ENCODE measurements around the gene SYNE3. TPM values are rescaled to one million over a fixed set of nuclear protein-coding genes. Genes with fewer than 3 reads are reported as not detected.

SYNE3 gene
- total RNA-seq, 1 experiment from 2014 or later: 1.9 TPM

DNA sequence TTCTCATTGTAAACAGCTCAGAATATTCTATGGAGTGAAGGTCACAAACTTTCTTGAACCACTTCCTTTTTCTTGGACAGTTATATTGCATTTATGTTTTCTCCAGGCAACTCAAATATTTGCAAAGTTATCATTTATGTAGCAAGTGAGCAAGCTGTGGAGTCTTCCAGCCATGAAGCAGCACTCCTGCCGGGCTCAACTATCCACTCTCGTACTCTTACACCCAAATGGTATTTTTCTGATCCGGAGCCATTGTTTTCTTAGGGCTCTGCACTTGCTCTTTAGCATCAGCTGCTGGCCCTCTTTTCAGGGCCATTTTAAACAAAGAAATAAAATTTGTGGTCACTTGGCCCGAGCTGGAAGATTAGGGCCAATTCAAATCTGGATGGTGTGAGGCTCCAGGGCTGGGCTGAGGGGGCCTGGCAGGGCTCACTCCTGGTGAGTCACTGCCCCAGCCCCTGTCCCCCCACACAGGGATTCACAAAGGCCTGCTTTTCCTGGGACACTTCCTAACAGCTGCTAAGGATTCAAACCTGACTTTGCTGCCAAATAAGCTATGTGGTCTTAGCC lies 19.7 kb downstream of the SYNE3 start:
- intact Hi-C loops (cut with micrococcal nuclease; ENCODE audit: unreplicated experiment): no loop called here
- H3K4me2 ChIP-seq: no peak overlapping the region
- H3K36me3 ChIP-seq (ENCODE audit: low read depth): no peaks in the 10 kb centered on the region
- BruUV-seq (replicated peaks): no TSS peak
- no peak overlapping the region for H2AFZ ChIP-seq
- no peaks in the 10 kb centered on the region for H3K9me3 ChIP-seq (ENCODE audit: insufficient read depth, low read depth)
- TF ChIP-seq, protein P1, sequence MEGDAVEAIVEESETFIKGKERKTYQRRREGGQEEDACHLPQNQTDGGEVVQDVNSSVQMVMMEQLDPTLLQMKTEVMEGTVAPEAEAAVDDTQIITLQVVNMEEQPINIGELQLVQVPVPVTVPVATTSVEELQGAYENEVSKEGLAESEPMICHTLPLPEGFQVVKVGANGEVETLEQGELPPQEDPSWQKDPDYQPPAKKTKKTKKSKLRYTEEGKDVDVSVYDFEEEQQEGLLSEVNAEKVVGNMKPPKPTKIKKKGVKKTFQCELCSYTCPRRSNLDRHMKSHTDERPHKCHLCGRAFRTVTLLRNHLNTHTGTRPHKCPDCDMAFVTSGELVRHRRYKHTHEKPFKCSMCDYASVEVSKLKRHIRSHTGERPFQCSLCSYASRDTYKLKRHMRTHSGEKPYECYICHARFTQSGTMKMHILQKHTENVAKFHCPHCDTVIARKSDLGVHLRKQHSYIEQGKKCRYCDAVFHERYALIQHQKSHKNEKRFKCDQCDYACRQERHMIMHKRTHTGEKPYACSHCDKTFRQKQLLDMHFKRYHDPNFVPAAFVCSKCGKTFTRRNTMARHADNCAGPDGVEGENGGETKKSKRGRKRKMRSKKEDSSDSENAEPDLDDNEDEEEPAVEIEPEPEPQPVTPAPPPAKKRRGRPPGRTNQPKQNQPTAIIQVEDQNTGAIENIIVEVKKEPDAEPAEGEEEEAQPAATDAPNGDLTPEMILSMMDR (conservative IDR thresholded peaks at IDR 0.05): no peak
- no peak for TF ChIP-seq EZH2 (IDR thresholded peaks at IDR 0.05; ENCODE audit: low read depth)
- H3K9me2 ChIP-seq (ENCODE audit: insufficient read depth): no peaks in the 10 kb centered on the region
- no peak overlapping the region for H3K27ac ChIP-seq
- ChIA-PET POLR2A (ENCODE audit: unreplicated experiment) (no interaction called here), CTCF (no interaction called here)
- H3K4me3 ChIP-seq: no peak overlapping the region
- no peaks in the 10 kb centered on the region for H3K79me2 ChIP-seq (ENCODE audit: low read depth)
- no peaks in the 10 kb centered on the region for H3F3A ChIP-seq (ENCODE audit: insufficient read depth, low read depth)
- no peaks in the 10 kb centered on the region for H4K20me1 ChIP-seq (ENCODE audit: insufficient read depth)
- H3K4me1 ChIP-seq (replicated peaks; ENCODE audit: insufficient read depth): 0 out of 2 replicates have a peak, but pooled peaks cover 4% of the 10 kb centered on the region
- no peaks in the 10 kb centered on the region for H3K27me3 ChIP-seq (ENCODE audit: insufficient read depth, low read depth)
- no peak for DNase-seq

DNA sequence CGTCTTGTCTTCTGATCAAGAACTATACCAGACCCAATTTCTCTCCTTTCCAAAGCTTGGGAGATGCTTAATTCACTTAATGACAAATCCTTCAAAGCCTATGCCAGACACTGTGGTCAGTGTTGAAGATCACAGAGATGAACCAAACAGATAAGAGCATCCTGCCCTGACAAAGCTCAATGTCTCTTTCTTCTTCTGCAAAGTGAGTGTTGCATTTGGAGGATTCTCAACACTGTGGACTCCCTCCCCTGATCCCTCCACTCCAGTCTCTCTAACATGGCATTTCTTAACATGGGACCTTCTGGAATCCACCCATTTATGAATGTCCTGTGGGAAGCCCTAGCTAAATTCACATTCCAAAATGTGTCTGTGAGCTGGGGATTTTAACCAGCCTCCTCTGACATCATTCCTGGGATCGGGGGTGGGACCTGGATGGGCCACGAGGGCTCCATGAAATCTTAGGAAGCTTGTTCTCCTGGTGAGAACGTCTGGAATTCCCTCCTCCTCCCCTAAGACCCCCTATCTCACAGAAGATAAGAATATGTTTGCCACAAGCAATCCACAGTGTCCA lies 20.3 kb downstream of the SYNE3 start:
- Histone ChIP-seq H3K9me2 (ENCODE audit: insufficient read depth) (no peaks in the 10 kb centered on the region), H3K36me3 (ENCODE audit: low read depth) (no peaks in the 10 kb centered on the region), H3K79me2 (ENCODE audit: low read depth) (no peaks in the 10 kb centered on the region), H3K4me1 (replicated peaks; ENCODE audit: insufficient read depth) (0 out of 2 replicates have a peak, but pooled peaks cover 4% of the 10 kb centered on the region), H2AFZ (no peak overlapping the region), H3K9me3 (ENCODE audit: insufficient read depth, low read depth) (no peaks in the 10 kb centered on the region), H3F3A (ENCODE audit: insufficient read depth, low read depth) (no peaks in the 10 kb centered on the region), H3K27ac (no peak overlapping the region), H3K27me3 (ENCODE audit: insufficient read depth, low read depth) (no peaks in the 10 kb centered on the region), H3K4me3 (no peak overlapping the region), H3K4me2 (no peak overlapping the region), H4K20me1 (ENCODE audit: insufficient read depth) (no peaks in the 10 kb centered on the region)
- POLR2A ChIA-PET (ENCODE audit: unreplicated experiment): no interaction called here
- TF ChIP-seq, protein P1 (conservative IDR thresholded peaks at IDR 0.05): no peak
- no peak for TF ChIP-seq EZH2 (IDR thresholded peaks at IDR 0.05; ENCODE audit: low read depth)
- CTCF ChIA-PET: no interaction called here
- intact Hi-C loops (cut with micrococcal nuclease; ENCODE audit: unreplicated experiment): no loop called here
- no peak for DNase-seq
- no TSS peak for BruUV-seq (replicated peaks)

DNA sequence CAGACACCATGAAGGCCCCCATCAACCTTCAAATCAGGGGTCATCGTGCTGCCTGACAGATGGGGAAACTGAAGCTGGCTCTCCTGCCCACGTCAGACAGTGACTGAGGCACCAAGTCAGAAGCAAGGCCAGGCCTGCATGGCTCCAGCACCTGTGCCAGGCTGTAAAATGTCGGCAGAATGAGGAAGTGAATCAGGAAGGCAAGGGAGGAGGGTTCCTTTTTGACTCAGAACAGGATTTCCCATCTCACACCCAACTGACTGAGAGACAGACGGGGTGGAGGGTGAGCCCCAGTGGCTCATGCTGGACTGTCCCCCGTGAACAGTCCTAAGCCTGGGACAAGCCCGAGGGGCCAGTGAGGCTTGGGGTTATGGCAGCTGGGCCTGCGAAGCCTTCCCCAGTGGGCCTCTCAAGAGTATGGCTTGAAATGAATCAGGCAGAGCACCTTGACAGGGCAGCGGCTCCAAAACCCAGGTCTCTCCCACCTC lies 20.9 kb downstream of the SYNE3 start:
- Histone ChIP-seq H3K4me3 (no peak overlapping the region), H3K36me3 (ENCODE audit: low read depth) (no peaks in the 10 kb centered on the region), H2AFZ (no peak overlapping the region), H3K27ac (no peak overlapping the region), H3K27me3 (ENCODE audit: insufficient read depth, low read depth) (no peaks in the 10 kb centered on the region), H3K4me1 (replicated peaks; ENCODE audit: insufficient read depth) (0 out of 2 replicates have a peak, but pooled peaks cover 4% of the 10 kb centered on the region), H3K79me2 (ENCODE audit: low read depth) (no peaks in the 10 kb centered on the region), H3K9me3 (ENCODE audit: insufficient read depth, low read depth) (no peaks in the 10 kb centered on the region), H4K20me1 (ENCODE audit: insufficient read depth) (no peaks in the 10 kb centered on the region), H3K4me2 (no peak overlapping the region), H3F3A (ENCODE audit: insufficient read depth, low read depth) (no peaks in the 10 kb centered on the region), H3K9me2 (ENCODE audit: insufficient read depth) (no peaks in the 10 kb centered on the region)
- CTCF ChIA-PET: no interaction called here
- POLR2A ChIA-PET (ENCODE audit: unreplicated experiment): no interaction called here
- no peak for TF ChIP-seq EZH2 (IDR thresholded peaks at IDR 0.05; ENCODE audit: low read depth)
- TF ChIP-seq, protein P1 (conservative IDR thresholded peaks at IDR 0.05): no peak
- intact Hi-C loops (cut with micrococcal nuclease; ENCODE audit: unreplicated experiment): no loop called here
- no peak for DNase-seq
- no TSS peak for BruUV-seq (replicated peaks)
